Uterus (tissue), 4 donors: ENCODE data around the gene NACC2. TPM values are rescaled to one million over a fixed set of nuclear protein-coding genes. Genes with fewer than 3 reads are reported as not detected.

Source experiments
- total RNA-seq, 4 donors: library from RNA; depleted of rRNA in 3 of 4; stranded (reverse); fragments of >200 nt in 3 of 4; gene quantifications; one replicate each; pipeline versions ENCODE4 v1.1.0 to v1.2.4, GENCODE V29; 2014 to 2023
- donor health status: DM: yes; HTN: yes; CAD: no.

NACC2 gene
- total RNA-seq, 4 donors from 2014 or later: 8.2 to 57.5 (median 19.1) TPM

Other genes starting within 250 kb of the NACC2 start
- gene CAMSAP1, start 187.7 kb downstream of the NACC2 start, total RNA-seq: 10 to 100 TPM; 15.6 to 61.2 (median 43.2) TPM
- gene UBAC1, start 133.9 kb downstream of the NACC2 start, total RNA-seq: 10 to 100 TPM; 25.1 to 46.1 (median 35.8) TPM
- gene TMEM250, start 23.6 kb upstream of the NACC2 start, total RNA-seq: 10 to 100 TPM; 14.7 to 42.0 (median 28.0) TPM
- gene LHX3, start 109.8 kb upstream of the NACC2 start, total RNA-seq: not detected
- gene QSOX2, start 150.5 kb upstream of the NACC2 start, total RNA-seq: 10 to 100 TPM in 2 of 4 donors, 1 to 10 TPM in 2; 5.6 to 13.1 (median 9.2) TPM
- 1 to 10 TPM in 2 of 4 donors, under 1 TPM in 2; 0.27 to 5.1 (median 2.2) TPM for gene CCDC187, start 208.8 kb upstream of the NACC2 start, total RNA-seq
- 10 to 100 TPM in 2 of 4 donors, 1 to 10 TPM in 2; 4.4 to 43.6 (median 24.1) TPM for gene GPSM1, start 232.2 kb upstream of the NACC2 start, total RNA-seq